GM23338 (cell line): Measurements from ENCODE around the gene ZBTB26.
"Not testable (repeated sequence)": the region's sequence is repeated elsewhere in the genome, so short reads cannot be mapped to it uniquely, and the experiment has no call there.

ENCODE experiments used
- TF ChIP-seq, protein P1 (sequence below), 2 experiments: fragments of 200-600 bp in 1 of 2; sonication (generic) in 1 of 2; conservative IDR thresholded peaks; 2 replicates each; pipeline versions ENCODE4 v1.5.1 to v1.6.1; 2016 to 2017; ENCODE audit warnings: antibody characterized with exemption in 2 of 2, low read depth in 2 of 2, mild to moderate bottlenecking in 2 of 2, moderate library complexity in 1 of 2
- TF ChIP-seq, protein P2 (sequence below): IDR thresholded peaks from one replicate; pipeline ENCODE4 v1.6.1; 2018; ENCODE audit warnings: antibody characterized with exemption; ENCODE audit not compliant: unreplicated experiment

DNA sequence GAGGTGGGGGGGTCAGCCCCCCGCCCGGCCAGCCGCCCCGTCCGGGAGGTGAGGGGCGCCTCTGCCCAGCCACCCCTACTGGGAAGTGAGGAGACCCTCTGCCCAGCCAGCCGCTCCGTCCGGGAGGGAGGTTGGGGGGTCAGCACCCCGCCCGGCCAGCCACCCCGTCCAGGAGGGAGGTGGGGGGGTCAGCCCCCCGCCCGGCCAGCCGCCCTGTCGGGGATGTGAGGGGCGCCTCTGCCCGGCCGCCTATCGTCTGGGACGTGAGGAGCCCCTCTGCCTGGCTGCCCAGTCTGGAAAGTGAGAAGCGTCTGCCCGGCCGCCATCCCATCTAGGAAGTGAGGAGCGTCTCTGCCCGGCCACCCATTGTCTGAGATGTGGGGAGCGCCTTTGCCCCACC, 64.0 kb downstream of the ZBTB26 start:
- TF ChIP-seq, protein P1, sequence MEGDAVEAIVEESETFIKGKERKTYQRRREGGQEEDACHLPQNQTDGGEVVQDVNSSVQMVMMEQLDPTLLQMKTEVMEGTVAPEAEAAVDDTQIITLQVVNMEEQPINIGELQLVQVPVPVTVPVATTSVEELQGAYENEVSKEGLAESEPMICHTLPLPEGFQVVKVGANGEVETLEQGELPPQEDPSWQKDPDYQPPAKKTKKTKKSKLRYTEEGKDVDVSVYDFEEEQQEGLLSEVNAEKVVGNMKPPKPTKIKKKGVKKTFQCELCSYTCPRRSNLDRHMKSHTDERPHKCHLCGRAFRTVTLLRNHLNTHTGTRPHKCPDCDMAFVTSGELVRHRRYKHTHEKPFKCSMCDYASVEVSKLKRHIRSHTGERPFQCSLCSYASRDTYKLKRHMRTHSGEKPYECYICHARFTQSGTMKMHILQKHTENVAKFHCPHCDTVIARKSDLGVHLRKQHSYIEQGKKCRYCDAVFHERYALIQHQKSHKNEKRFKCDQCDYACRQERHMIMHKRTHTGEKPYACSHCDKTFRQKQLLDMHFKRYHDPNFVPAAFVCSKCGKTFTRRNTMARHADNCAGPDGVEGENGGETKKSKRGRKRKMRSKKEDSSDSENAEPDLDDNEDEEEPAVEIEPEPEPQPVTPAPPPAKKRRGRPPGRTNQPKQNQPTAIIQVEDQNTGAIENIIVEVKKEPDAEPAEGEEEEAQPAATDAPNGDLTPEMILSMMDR (conservative IDR thresholded peaks at IDR 0.05; ENCODE audit: low read depth in 2 of 2): not testable (repeated sequence)
- TF ChIP-seq, protein P2, sequence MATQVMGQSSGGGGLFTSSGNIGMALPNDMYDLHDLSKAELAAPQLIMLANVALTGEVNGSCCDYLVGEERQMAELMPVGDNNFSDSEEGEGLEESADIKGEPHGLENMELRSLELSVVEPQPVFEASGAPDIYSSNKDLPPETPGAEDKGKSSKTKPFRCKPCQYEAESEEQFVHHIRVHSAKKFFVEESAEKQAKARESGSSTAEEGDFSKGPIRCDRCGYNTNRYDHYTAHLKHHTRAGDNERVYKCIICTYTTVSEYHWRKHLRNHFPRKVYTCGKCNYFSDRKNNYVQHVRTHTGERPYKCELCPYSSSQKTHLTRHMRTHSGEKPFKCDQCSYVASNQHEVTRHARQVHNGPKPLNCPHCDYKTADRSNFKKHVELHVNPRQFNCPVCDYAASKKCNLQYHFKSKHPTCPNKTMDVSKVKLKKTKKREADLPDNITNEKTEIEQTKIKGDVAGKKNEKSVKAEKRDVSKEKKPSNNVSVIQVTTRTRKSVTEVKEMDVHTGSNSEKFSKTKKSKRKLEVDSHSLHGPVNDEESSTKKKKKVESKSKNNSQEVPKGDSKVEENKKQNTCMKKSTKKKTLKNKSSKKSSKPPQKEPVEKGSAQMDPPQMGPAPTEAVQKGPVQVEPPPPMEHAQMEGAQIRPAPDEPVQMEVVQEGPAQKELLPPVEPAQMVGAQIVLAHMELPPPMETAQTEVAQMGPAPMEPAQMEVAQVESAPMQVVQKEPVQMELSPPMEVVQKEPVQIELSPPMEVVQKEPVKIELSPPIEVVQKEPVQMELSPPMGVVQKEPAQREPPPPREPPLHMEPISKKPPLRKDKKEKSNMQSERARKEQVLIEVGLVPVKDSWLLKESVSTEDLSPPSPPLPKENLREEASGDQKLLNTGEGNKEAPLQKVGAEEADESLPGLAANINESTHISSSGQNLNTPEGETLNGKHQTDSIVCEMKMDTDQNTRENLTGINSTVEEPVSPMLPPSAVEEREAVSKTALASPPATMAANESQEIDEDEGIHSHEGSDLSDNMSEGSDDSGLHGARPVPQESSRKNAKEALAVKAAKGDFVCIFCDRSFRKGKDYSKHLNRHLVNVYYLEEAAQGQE: not testable (repeated sequence)
